H1 (cell line): ENCODE data around the gene SLC6A3. TPM values are rescaled to one million over a fixed set of nuclear protein-coding genes. Genes with fewer than 3 reads are reported as not detected.

ENCODE experiments used
- CBX5 ChIP-seq: fragments of 300-800, 300-1000 bp; sonication (generic); IDR thresholded peaks from 2 replicates; pipeline ENCODE4 v1.7.1; 2016; ENCODE audit warnings: antibody characterized with exemption, low read length, low read depth
- GABPA ChIP-seq: IDR thresholded peaks from 2 replicates; pipeline ENCODE4 v1.6.1; 2011; ENCODE audit warnings: mild to moderate bottlenecking, low read length, moderate library complexity, borderline replicate concordance; ENCODE audit not compliant: insufficient read depth
- HDAC2 ChIP-seq, 2 experiments: fragments of 300-600 bp in 1 of 2; sonication (generic) in 1 of 2; IDR thresholded peaks; 2 replicates each; pipeline ENCODE4 v1.6.1; 2011 to 2012; ENCODE audit warnings: low read depth in 2 of 2, low read length in 2 of 2, mild to moderate bottlenecking in 2 of 2, moderate library complexity in 2 of 2, borderline replicate concordance in 1 of 2, inconsistent platforms in 1 of 2
- KDM5A ChIP-seq: fragments of 200-600 bp; IDR thresholded peaks from 2 replicates; pipeline ENCODE4 v1.7.1; 2012; ENCODE audit warnings: mild to moderate bottlenecking, low read length, inconsistent platforms, mixed read lengths
- NRF1 ChIP-seq: IDR thresholded peaks from 2 replicates; pipeline ENCODE4 v1.6.1; 2011; ENCODE audit warnings: mild to moderate bottlenecking, low read depth, low read length, improper control_type of control experiment
- SIN3A ChIP-seq, 2 experiments: IDR thresholded peaks in 1 of 2; conservative IDR thresholded peaks in 1 of 2; 2 replicates each; pipeline ENCODE4 v1.6.1; 2011 to 2012; ENCODE audit warnings: low read length in 2 of 2, improper control_type of control experiment in 1 of 2, low read depth in 1 of 2, mild to moderate bottlenecking in 1 of 2
- TBP ChIP-seq: IDR thresholded peaks from 2 replicates; pipeline ENCODE4 v1.6.1; 2011; ENCODE audit warnings: low read depth, low read length, improper control_type of control experiment
- TCF12 ChIP-seq: IDR thresholded peaks from 2 replicates; pipeline ENCODE4 v1.6.1; 2011; ENCODE audit warnings: low read depth, mild to moderate bottlenecking, low read length
- ZNF274 ChIP-seq: IDR thresholded peaks from 2 replicates; pipeline ENCODE4 v1.7.0; 2012; ENCODE audit warnings: low read length, borderline replicate concordance; ENCODE audit errors: extremely low read depth
- polyA plus RNA-seq, 7 experiments: library from polyadenylated mRNA; depleted of rRNA in 3 of 7; stranded (reverse) in 5 of 7; unstranded in 2 of 7; fragments of >200 nt in 5 of 7; fragments of 200-250 nt in 2 of 7; gene quantifications; 1 replicate in 5 of 7; 2 replicates in 1 of 7; 4 replicates in 1 of 7; pipeline versions ENCODE4 v1.2.1 to v1.2.3, GENCODE V29; 2011 to 2013; ENCODE audit warnings: missing spikeins in 2 of 7, mixed read lengths in 2 of 7
- total RNA-seq: library from RNA; stranded (reverse); fragmentation: NEBNext Ultra II Directional; extraction: Animal tissue kit (Norgen Biotek cat#: 25700); gene quantifications from 2 replicates; pipeline ENCODE4 v1.2.1, GENCODE V29; 2021

SLC6A3 gene
- total and polyA plus RNA-seq, 2 of the 8 experiments (the other 6 are each of a cell fraction or from before 2014, with no cell fraction given): 0.48 to 0.91 TPM

DNA sequence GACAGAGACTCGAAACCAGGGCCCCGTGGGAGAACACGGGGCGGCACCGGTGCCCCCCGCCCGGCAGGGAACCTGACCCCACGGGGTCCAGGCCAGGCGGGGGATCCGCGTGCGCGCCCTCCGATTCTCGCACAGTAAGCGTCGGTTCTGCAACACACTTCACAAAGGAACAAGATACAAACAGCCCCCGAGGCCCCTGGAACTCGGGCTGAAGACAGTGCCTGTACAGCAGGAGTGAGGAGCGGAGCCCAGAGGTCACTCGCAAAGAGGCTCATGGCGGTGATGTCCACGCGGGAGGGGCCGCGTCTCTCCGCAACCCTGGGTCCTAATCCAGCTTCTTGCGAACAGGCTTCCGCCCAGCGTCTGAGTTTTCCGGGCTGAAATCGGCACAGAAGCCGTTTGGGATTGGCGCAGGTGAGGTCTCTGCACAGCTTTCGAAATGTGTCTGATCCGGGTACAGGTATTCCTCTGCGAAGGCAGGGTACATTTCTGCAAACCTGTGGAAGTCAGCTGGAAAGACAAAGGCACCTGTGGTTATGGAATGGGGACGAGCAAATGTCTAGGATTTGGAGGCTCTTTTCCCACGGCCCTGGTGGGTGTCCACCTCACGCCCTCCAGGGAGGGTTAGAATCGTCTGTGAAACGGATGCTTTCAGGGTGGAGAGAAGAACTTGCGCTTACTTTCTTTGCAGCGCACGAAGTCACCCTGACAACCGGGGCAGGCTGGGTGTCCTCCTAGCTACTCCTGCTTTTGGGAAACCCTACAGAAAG lies 18.3 kb upstream of the SLC6A3 start (continued):
- TF ChIP-seq GABPA (no peak), ZNF274 (no peak), HDAC2 (IDR thresholded peaks at IDR 0.05; ENCODE audit: borderline replicate concordance in 1 of 2, low read depth in 2 of 2, low read length in 2 of 2) (no peak), KDM5A (no peak), NRF1 (no peak), CBX5 (no peak), SIN3A (conservative IDR thresholded peaks at IDR 0.05 in 1 of 2, IDR thresholded peaks at IDR 0.05 in 1 of 2; ENCODE audit: low read depth in 1 of 2, low read length in 2 of 2) (no peak), TCF12 (no peak), TBP (no peak)
